GM23248 (cell line): ENCODE data around the gene RPS3.

Experiments
- EZH2 ChIP-seq: fragments of 200-600 bp; sonication (generic); IDR thresholded peaks from 2 replicates; pipeline ENCODE4 v1.6.1; 2018; ENCODE audit warnings: antibody characterized with exemption, mild to moderate bottlenecking; ENCODE audit not compliant: insufficient read depth, poor library complexity, severe bottlenecking
- EZH2phosphoT487 ChIP-seq: fragments of 200-600 bp; sonication (generic); IDR thresholded peaks from 2 replicates; pipeline ENCODE4 v1.6.1; 2018; ENCODE audit warnings: antibody characterized with exemption, moderate library complexity, mild to moderate bottlenecking, low read depth; ENCODE audit not compliant: insufficient read depth

DNA sequence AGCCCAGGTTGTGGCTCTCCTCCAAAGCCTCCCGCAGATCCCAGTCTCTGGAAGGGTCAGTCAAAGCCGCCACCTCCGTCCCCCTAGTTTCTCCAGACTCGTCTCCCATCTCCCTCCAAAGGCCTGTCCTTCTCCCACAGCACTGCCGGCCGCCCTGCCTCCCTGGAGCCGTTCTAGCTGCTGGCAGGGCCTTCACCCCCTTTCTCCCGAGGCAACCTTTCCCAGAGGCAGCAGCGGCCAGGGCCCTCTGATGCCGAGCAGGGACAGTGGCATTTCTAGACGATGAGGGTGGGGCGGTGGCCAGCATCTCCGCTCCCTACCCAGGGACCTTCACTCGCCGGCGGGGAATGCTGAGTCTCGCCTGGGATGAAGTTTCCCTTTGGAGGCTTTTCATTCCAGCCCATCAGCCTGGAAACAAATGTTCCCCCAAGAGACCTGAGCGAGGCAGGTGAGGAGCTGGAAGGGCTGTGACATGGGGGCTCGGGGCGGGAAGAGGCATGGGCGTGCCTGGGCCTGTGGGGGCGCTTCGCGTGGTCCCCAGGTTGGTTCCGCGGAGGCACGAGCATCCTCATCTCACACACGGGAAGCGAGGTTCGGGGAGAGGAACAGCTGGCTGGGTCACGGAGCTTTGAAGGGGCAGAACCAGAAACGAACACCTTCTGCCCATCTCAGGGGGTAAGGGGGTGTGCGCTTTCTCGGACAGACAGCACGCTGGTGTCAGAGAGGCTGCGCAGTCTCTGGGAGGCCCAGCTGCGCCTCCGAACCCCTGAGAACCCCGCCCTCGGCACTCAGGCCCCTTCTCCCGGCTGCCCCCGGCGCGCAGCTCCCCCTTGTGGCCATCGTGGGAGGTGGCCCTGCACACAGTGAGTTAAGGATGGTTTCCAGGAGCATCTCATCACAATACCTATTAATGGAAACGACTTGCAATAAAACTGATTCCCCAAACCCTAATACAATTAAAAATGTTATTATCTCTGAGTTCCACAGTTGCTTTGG is 51.8 kb downstream of the RPS3 start:
- TF ChIP-seq EZH2, result no peak
- no peak for TF ChIP-seq EZH2phosphoT487
